ENCODE results near the gene DIAPH1. TPM values are rescaled to one million over a fixed set of nuclear protein-coding genes. Genes with fewer than 3 reads are reported as not detected.

The DIAPH1 gene
- total RNA-seq, 1 donor from 2014 or later: 43.0 TPM

DNA sequence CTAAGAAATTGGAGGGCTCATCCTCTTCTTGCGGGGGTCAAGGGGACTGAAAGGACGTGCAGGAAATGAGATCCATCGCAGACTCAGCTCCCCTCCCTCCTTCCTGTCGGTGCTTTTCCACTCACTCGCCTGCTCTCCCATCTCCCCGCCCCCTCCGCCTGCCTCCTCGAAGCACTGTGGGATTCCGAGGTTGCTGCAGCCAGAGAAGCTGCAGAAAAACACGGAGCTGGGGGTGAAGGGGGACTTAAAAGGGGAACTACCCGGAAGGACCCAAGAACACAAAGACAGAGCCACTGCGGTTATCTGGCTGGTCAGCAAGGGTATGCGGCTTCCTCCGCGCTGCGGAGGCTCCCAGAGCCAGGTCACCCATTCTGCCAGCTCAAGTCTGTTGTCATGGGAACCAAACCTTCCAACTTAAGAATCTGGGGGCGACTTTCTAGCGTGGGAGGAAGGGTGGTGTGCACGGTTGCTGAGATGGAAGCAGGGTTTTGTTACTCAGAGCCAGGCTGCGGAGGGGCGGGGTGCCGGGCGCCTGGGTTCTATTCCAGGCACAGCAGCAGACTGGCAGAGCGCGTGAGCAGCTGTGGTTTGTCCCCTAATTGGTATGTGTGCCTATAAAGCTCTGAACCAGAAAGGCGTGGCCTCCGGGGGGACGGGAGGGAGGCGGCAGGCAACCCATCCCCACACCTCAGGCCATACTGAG lies 105.0 kb downstream of the DIAPH1 start:
- DNase-seq (ENCODE audit: low spot score in 2 of 2, unreplicated experiment in 2 of 2): peak; percentile 67 to 81
- Mint-ChIP-seq H3K4me3 (peak overlapping the region; percentile 79), H3K36me3 (peaks cover 12% of the 10 kb centered on the region), H3K27ac (peak overlapping the region; percentile 95), H3K27me3 (ENCODE audit: low read depth) (no peaks in the 10 kb centered on the region), H3K9me3 (no peaks in the 10 kb centered on the region), H3K4me1 (peaks cover 50% of the 10 kb centered on the region)
- TF ChIP-seq, protein P1, sequence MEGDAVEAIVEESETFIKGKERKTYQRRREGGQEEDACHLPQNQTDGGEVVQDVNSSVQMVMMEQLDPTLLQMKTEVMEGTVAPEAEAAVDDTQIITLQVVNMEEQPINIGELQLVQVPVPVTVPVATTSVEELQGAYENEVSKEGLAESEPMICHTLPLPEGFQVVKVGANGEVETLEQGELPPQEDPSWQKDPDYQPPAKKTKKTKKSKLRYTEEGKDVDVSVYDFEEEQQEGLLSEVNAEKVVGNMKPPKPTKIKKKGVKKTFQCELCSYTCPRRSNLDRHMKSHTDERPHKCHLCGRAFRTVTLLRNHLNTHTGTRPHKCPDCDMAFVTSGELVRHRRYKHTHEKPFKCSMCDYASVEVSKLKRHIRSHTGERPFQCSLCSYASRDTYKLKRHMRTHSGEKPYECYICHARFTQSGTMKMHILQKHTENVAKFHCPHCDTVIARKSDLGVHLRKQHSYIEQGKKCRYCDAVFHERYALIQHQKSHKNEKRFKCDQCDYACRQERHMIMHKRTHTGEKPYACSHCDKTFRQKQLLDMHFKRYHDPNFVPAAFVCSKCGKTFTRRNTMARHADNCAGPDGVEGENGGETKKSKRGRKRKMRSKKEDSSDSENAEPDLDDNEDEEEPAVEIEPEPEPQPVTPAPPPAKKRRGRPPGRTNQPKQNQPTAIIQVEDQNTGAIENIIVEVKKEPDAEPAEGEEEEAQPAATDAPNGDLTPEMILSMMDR (IDR thresholded peaks at IDR 0.05; ENCODE audit: unreplicated experiment): no peak

DNA sequence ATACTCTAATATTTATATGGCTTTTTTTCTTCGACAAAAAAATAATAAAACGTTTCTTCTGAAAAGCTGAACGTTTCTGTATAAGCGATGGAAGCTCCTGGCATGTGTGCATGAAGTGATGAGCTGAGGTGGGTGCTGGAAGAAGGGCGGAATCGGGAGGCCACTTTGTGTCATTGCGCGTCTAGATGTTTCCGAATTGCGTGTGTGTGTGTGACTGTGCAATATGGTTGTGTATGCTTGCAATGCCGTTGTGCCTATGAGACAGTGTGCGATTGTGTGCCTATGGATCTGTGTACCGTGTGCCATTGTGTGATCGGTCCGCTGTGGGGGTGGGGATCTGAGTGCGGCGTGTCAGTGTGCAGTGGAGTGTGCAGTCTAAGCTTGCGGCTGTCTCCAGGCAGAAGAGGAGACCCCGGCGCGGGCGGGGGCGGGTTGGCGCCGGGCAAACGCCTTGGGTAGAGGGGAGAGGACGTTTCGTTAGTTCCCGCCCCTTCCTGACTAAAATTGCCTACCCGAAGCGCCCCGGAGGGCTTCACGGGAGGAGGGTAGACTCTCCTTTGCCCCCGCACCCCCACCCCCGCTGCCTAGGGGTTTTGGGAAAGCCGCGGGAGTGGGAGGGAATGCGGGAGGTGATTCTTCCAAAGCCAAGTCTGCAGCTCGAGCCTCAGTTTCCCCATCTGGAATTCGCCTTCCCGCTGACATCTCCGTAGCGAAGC lies 105.7 kb downstream of the DIAPH1 start:
- H3K4me1 Mint-ChIP-seq: peaks cover 55% of the 10 kb centered on the region
- H3K9me3 Mint-ChIP-seq: no peaks in the 10 kb centered on the region

GRCh38 chr5:141512390-141512910 lies 106.3 kb downstream of the DIAPH1 start:
- no peaks in the 10 kb centered on the region for H3K9me3 Mint-ChIP-seq
- peaks cover 9% of the 10 kb centered on the region for H3K36me3 Mint-ChIP-seq
- peak; percentile 79 to 91 for DNase-seq (ENCODE audit: low spot score in 2 of 2, unreplicated experiment in 2 of 2)
- no peaks in the 10 kb centered on the region for H3K27me3 Mint-ChIP-seq (ENCODE audit: low read depth)
- TF ChIP-seq, protein P1 (IDR thresholded peaks at IDR 0.05; ENCODE audit: unreplicated experiment): peak; percentile 94
- peaks cover 58% of the 10 kb centered on the region for H3K4me1 Mint-ChIP-seq
- peak overlapping the region; percentile 79 for H3K4me3 Mint-ChIP-seq
- H3K27ac Mint-ChIP-seq: peak overlapping the region; percentile 95

More for the DNA sequence above, 105.7 kb downstream of the DIAPH1 start:
- peaks cover 10% of the 10 kb centered on the region for H3K36me3 Mint-ChIP-seq
- peak in 1 of 2 experiments; percentile 67 for DNase-seq (ENCODE audit: low spot score in 2 of 2, unreplicated experiment in 2 of 2)
- H3K4me3 Mint-ChIP-seq: peak overlapping the region; percentile 79
- H3K27me3 Mint-ChIP-seq (ENCODE audit: low read depth): no peaks in the 10 kb centered on the region
- TF ChIP-seq, protein P1 (IDR thresholded peaks at IDR 0.05; ENCODE audit: unreplicated experiment): no peak
- H3K27ac Mint-ChIP-seq: peak overlapping the region; percentile 95

DNA sequence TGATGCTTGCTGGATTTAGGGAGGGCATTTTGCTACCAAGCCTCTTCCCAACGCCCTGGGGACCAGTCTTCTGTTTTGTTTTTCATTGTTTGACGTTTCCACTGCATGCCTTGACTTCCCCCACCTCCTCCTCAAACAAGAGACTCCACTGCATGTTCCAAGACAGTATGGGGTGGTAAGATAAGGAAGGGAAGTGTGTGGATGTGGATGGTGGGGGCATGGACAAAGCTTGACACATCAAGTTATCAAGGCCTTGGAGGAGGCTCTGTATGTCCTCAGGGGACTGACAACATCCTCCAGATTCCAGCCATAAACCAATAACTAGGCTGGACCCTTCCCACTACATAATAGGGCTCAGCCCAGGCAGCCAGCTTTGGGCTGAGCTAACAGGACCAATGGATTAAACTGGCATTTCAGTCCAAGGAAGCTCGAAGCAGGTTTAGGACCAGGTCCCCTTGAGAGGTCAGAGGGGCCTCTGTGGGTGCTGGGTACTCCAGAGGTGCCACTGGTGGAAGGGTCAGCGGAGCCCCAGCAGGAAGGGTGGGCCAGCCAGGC lies 107.0 kb downstream of the DIAPH1 start:
- DNase-seq (ENCODE audit: low spot score in 2 of 2, unreplicated experiment in 2 of 2): no peak
- TF ChIP-seq, protein P1 (IDR thresholded peaks at IDR 0.05; ENCODE audit: unreplicated experiment): no peak
- Mint-ChIP-seq H3K4me1 (peaks cover 64% of the 10 kb centered on the region), H3K36me3 (peaks cover 9% of the 10 kb centered on the region), H3K4me3 (no peak overlapping the region), H3K27ac (peak overlapping the region; percentile 48), H3K27me3 (ENCODE audit: low read depth) (no peaks in the 10 kb centered on the region), H3K9me3 (no peaks in the 10 kb centered on the region)

- H3K9me3 Mint-ChIP-seq: no peaks in the 10 kb centered on the region
- no peak overlapping the region for H3K4me3 Mint-ChIP-seq
- TF ChIP-seq, protein P1 (IDR thresholded peaks at IDR 0.05; ENCODE audit: unreplicated experiment): no peak
- no peaks in the 10 kb centered on the region for H3K27me3 Mint-ChIP-seq (ENCODE audit: low read depth)
- peaks cover 60% of the 10 kb centered on the region for H3K4me1 Mint-ChIP-seq
- H3K27ac Mint-ChIP-seq: peak overlapping the region; percentile 48
- DNase-seq (ENCODE audit: low spot score in 2 of 2, unreplicated experiment in 2 of 2): no peak
- H3K36me3 Mint-ChIP-seq: peaks cover 6% of the 10 kb centered on the region
Observed at GRCh38 chr5:141510850-141511601, 107.8 kb downstream of the DIAPH1 start.

Measured in mesothelial cell of epicardium (in vitro differentiated cells).